IPS-NIHi7 (cell line): ENCODE data around the gene AP1AR.

Experiments
- DNase-seq: peaks from one replicate; pipeline ENCODE4 v3.0.0; 2012; ENCODE audit warnings: mixed read lengths; ENCODE audit errors: extremely low spot score

The AP1AR gene

DNA sequence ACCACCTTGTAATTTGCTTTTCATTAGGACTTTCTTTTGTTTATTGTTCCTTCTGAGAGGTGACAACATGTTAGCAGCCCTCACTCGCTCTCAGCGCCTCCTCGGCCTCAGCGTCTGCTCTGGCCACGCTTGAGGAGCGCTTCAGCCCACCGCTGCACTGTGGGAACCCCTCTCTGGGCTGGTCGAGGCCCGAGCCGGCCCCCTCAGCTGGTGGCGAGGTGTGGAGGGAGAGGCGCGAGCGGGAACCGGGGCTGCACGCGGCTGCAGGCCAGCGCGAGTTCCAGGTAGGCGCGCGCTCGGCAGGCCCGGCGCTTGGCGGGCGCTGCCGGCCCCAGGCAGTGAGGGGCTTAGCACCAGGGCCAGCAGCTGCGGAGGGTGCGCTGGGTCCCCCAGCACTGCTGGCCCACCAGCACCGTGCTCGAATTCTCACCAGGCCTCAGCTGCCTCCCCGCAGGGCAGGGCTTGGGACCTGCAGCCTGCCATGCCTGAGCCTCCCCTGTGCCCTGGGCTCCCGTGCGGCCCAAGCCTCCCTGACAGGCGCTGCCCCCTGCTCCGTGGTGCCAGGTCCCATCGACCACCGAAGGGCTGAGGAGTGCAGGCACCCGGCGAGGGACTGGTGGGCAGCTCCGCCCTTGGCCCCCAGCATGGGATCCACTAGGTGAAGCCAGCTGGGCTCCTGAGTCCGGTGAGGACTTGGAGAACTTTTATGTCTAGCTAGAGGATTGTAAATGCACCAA is 9.2 kb upstream of the AP1AR start:
- no peak for DNase-seq

DNA sequence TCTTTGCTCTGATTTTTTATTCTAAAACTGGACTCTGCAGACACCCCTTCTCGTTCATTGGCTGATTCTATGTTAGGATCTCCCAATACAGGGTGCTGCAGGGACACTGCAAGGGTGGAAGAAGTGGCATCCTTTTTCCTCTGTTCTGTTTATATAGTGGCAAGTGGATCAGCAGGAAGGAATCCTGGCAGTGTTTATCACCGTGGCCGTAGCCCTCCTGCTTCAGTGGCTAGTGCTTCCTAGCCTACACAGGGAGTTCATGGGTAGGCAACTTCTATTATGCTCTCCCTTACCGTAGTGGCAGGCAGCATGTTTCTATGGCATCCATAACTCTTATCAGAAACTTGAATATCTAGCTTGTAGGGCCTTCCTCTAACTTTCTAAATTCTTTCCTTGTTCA is 6.4 kb upstream of the AP1AR start:
- no peak for DNase-seq

DNA sequence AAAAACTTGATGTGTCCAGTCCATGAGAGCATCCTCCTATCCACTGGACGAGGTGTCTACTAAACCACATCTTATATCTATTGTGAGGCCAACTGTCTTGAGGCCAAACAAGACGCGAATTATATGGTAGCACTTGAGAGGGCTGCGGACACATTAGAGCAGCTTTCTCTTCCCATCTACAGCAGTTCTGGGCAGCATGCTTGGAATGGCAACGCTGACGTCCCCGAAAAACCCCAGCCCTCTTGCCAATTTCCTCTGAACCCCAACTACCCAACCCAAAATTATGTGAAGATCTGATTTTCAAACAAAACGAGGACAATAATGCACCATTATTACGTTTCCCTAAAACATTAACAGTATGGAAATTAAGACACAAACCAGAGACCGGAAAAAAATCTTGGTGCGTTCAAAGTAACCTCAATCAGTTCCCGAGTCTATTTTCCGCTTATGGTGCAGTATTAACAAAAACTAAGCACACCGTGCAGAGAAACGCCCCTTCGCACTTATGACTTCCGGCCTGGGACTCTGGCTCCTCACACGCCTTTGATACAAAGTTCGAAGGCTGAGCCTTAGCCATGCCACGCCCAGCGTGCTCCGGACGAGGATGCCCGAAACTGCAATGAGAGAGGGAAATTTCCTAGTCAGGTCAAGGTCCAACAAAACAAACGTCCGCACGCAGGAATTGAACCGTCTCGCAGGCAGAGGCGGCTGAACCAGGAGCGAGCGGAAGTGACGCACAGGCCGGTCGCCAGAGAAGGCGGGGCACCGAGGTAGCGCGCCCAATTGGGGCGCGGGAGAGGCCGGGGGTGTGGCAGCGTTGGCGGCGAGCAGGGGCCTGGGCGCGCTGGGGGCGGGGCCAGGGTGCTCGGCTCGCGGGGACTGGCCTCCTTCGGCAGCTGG is 458 bp upstream of the AP1AR start:
- peak; percentile 99 for DNase-seq

- DNase-seq = peak; percentile 52
These were observed 3.5 kb downstream of the AP1AR start for GRCh38 chr4:112234952-112235609.

GRCh38 chr4:112236040-112236439 is 4.5 kb downstream of the AP1AR start:
- DNase-seq = no peak

DNA sequence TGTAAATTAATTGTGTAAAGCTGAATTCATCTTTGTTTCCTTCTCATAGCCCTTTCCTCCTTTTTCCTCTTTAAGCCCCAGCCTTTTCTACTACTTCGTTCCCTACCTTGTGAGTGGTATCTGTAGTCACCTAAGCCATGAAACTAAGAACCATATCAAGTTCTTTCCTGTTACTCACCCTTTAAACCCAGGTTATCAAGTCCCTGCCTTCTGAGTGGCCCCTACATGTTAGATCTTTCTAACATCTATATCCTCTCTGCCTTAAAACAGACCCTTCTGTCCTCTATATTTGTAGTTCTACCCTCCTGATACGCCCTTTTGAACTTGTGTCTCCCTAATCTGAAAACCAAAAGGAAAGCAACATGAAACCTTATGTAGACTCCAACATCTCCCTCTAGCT is 7.2 kb downstream of the AP1AR start:
- DNase-seq = no peak

- no peak for DNase-seq
These were observed 13.8 kb downstream of the AP1AR start for GRCh38 chr4:112245383-112245782.

DNA sequence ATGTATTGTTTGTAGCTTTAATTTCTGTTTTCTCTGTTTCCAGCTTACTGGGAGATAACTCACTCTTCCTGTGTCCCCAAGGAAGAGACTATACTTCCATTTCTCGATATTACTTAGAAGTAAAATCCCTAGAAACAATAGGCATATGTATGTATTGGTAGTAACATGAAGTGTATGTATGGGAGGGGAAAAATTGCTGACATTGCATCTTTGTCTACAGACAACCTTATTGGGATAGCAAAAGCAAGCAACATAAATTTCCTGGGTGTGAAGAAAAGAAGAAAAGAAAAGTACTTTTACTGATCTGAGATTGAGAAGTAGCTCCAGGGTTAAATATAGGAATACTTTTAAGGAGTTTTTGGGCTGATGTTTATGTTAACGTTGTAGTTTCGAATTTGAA is 15.4 kb downstream of the AP1AR start:
- no peak for DNase-seq

DNA sequence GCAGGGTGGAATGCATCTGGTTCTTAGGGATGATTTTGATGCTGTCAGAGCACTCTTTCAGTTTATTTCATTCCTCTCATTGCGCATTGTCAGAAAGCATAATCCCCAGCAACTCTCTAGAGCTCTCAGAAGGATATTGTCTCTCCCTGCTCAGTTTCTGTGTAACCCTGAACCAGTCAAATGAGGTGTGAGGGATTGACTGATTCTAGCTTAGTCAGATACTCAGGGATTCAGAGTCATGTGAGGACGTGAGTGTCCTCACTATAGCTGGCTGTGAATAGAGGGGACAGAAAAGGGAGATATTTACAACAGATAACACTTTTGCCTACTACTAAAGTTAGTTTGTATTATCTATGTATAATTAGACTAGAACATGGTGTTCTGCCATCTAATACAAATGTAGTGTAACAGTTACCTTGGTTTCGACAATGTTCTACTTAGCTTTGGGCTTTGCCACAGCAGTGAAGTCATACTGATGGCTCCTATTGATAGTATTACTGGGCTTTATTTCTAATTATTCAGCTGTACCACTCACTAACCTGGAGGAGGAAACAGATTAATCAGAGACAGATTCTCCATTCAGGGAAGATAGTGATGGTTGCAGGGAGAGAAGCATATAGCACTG is 19.5 kb downstream of the AP1AR start:
- DNase-seq = no peak

- no peak for DNase-seq
These were observed 20.6 kb downstream of the AP1AR start for GRCh38 chr4:112252234-112252633.

- DNase-seq = peak; percentile 15
These were observed 21.9 kb downstream of the AP1AR start for GRCh38 chr4:112253382-112254000.

DNA sequence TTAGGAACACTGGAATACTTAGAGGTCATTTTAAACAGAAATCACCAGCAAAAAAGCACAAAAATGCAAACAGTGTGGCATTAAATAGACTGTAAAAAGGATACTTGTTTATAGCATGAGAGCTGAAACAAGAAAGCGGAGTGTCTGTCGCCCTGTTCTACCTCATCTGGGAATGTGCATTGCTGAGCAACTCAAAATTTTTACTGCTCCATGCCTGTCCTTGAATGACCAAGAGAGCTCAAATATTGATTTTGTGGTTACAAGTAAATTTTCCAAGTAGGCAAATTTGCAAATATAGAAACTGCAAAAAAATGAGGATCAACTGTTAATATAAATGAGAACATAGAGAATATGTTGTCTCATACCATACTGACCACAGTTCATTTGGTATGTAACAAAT is 25.5 kb downstream of the AP1AR start:
- no peak for DNase-seq

DNA sequence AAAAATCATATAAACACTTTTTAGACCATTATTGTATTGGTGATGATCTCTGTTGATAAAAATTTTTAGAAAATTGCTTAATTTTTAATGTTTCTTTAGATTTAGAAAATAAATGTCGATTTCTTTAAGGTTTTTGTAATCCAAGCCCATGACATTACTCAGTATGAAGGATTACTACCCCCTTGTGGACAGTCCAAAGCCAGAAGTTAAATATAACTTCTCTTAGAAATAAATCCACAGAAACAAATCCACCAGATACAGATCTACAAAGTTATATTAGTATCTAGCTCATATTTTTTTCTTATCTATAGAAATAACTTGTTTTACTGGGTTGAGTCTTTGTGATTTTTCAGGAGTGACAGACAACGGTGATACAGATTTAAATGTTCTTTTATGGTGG is 35.2 kb downstream of the AP1AR start:
- DNase-seq = no peak

- no peak for DNase-seq
These were observed 38.5 kb downstream of the AP1AR start for GRCh38 chr4:112270051-112270450.

GRCh38 chr4:112270640-112271421 is 39.2 kb downstream of the AP1AR start:
- no peak for DNase-seq

GRCh38 chr4:112272292-112272691 is 40.7 kb downstream of the AP1AR start:
- no peak for DNase-seq

- DNase-seq = no peak
These were observed 43.4 kb downstream of the AP1AR start for GRCh38 chr4:112274959-112275358.

- DNase-seq = no peak
These were observed 44.5 kb downstream of the AP1AR start for GRCh38 chr4:112276113-112276512.

- no peak for DNase-seq
These were observed 45.6 kb downstream of the AP1AR start for GRCh38 chr4:112277220-112277619.

DNA sequence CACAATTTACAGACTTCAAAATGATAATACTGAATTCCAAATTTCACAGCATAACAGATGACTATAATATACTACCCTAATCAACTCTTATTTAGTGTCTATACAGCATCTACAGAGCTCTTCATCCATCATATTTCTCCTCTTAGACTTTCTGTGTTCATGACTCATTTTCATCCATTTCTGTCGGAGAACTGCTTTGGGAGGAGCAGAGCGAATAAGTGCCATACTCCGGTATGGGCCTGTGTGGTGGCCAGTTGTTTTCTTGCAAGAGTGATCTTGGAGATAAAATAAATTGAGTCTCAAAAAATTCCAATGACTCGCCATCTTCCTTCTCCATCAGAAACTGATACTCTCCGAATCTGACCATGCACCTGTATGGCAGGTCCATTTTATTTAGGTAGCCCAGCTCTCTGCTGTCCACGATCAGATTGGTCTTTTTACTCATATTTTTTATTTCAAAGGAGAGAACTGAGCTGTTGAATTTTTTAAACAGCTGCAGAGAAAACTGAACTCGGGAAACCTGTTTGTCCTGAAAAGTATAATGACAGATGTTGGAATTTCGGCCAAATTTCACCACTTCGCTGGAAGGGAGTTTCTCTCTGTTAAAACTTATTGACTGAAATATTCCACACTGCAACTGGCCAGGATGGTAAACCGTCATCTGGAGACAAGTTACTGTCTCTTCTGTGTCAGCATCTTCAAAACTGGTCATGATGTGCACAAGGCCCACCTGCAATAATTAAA is 46.3 kb downstream of the AP1AR start:
- DNase-seq = no peak
